VCaP (cell line): ENCODE data around the gene CLVS2.

Experiments
- H3K27ac ChIP-seq: fragments of 450-650 bp; 2 replicates; pipeline ENCODE4 v1.5.1; 2017
- CTCF ChIP-seq: fragments of 450-650 bp; conservative IDR thresholded peaks from 2 replicates; pipeline ENCODE4 v1.5.1; 2017; ENCODE audit warnings: mild to moderate bottlenecking, moderate library complexity

The CLVS2 gene

GRCh38 chr6:123053602-123054225, 57.7 kb downstream of the CLVS2 start:
- TF ChIP-seq CTCF, result no peak

GRCh38 chr6:123055256-123055655, 59.2 kb downstream of the CLVS2 start:
- no peak for TF ChIP-seq CTCF
- no peak overlapping the region for H3K27ac ChIP-seq

More at GRCh38 chr6:123053602-123054225, 57.7 kb downstream of the CLVS2 start:
- no peak overlapping the region for H3K27ac ChIP-seq

GRCh38 chr6:123062670-123063069, 66.6 kb downstream of the CLVS2 start:
- no peak overlapping the region for H3K27ac ChIP-seq
- no peak for TF ChIP-seq CTCF

DNA sequence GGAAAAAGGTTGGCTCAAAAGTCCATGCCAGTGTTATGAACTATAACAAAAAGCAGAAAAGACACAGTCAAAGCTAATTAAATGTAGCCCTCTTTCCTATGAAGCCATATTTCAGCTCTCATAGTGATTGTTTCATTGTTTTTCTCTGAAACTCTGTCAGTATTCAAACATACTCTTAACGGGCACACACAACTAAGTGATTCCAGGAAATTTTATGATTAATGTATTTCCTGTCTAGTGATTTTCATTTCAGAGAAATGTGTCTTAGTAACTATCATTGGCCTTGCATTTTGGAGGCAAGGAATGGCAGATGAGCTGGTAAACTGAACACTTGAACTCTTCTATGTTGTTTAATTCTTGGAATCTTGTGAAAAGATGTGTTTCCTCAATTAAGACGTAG, 68.0 kb downstream of the CLVS2 start:
- TF ChIP-seq CTCF, result no peak
- H3K27ac ChIP-seq, result no peak overlapping the region

- H3K27ac ChIP-seq, result no peak overlapping the region
- TF ChIP-seq CTCF, result no peak
Measured at GRCh38 chr6:123074616-123075015, 78.6 kb downstream of the CLVS2 start.

GRCh38 chr6:123085403-123085802, 89.4 kb downstream of the CLVS2 start:
- no peak for TF ChIP-seq CTCF
- no peak overlapping the region for H3K27ac ChIP-seq

- H3K27ac ChIP-seq, result no peak overlapping the region
Measured at GRCh38 chr6:123089226-123089625, 93.2 kb downstream of the CLVS2 start.

More at GRCh38 chr6:123089226-123089625, 93.2 kb downstream of the CLVS2 start:
- TF ChIP-seq CTCF, result no peak
